Ascending aorta (tissue), 2 donors: ENCODE data around the gene ATP13A3. TPM values are rescaled to one million over a fixed set of nuclear protein-coding genes. Genes with fewer than 3 reads are reported as not detected.
A peak's percentile ranks its signal among the peaks of the same experiment; 100 is the strongest.

ENCODE experiments used
- DNase-seq, 2 donors: peaks; one replicate each; pipeline ENCODE4 v3.0.0-alpha.2; 2019; ENCODE audit warnings: low spot score in 2 of 2
- H3K27ac ChIP-seq, 2 donors: fragments of 200-600 bp; sonication (generic); one replicate each; pipeline ENCODE4 v1.5.1; 2016 to 2017; ENCODE audit warnings: mild to moderate bottlenecking in 1 of 2
- H3K27me3 ChIP-seq: fragments of 200-600 bp; sonication (generic); one replicate; pipeline ENCODE4 v1.5.1; 2017
- H3K36me3 ChIP-seq, 2 donors: fragments of 200-600 bp; sonication (generic); one replicate each; pipeline ENCODE4 v1.5.1; 2016
- H3K4me1 ChIP-seq, 2 donors: fragments of 200-600 bp; sonication (generic); one replicate each; pipeline ENCODE4 v1.5.1; 2016 to 2017; ENCODE audit warnings: mild to moderate bottlenecking in 1 of 2
- H3K4me3 ChIP-seq, 2 donors: fragments of 200-600 bp; sonication (generic); one replicate each; pipeline ENCODE4 v1.5.1; 2016 to 2017; ENCODE audit warnings: mild to moderate bottlenecking in 1 of 2
- H3K9me3 ChIP-seq, 2 donors: fragments of 200-600 bp; sonication (generic); one replicate each; pipeline ENCODE4 v1.5.1; 2016
- intact Hi-C: fragments of 100-400 bp; cut with DNase I; formaldehyde crosslinking; loops from one replicate; pipeline ENCODE4 v1.15.1; 2023
- total RNA-seq: library from RNA; depleted of rRNA; stranded (reverse); fragments of >200 nt; gene quantifications from one replicate; pipeline ENCODE4 v1.1.0, GENCODE V29; 2016
- TF ChIP-seq, protein P1 (sequence below), 3 experiments: fragments of 200-600 bp in 2 of 3; fragments of 450-650 bp in 1 of 3; sonication (generic) in 2 of 3; IDR thresholded peaks; one replicate each; pipeline ENCODE4 v1.5.1; 2016 to 2019; ENCODE audit warnings: antibody characterized with exemption in 3 of 3, mild to moderate bottlenecking in 1 of 3, moderate library complexity in 1 of 3

The ATP13A3 gene
- total RNA-seq, 1 donor from 2014 or later: 53.6 TPM

DNA sequence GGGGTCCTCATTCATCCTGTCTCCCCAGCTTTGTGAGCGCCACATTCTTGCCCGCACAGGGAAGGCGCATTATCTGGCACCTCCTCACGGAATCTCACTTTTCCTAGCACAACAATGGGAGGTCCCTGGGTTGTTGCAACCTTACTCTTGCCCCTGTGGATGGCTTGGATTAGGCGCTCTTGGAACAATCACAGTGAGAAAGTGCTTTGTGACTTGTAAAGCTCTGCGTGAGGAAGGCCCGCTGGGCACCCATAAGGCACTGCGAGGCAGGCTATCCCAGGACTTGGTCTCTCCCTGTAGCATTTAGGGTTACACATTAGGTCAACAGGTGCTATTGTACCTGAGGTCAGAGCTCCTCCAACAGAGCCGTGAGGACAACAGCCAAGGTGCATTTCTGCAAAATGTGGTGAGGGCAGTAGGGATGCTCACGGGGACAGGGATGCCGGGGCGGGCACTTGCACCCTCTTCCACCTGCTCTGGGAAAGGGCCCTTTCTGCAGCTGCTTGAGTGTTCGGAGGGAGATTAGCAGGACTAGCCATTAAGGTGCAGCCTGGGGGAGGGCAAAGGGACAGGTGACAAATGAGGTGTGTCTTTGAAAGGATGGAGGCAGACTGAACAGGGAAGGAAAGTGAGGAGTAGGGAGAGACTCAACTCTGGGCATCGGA lies 103.4 kb downstream of the ATP13A3 start:
- intact Hi-C loops: no loop called here
- no peak overlapping the region for H3K4me3 ChIP-seq
- no peaks in the 10 kb centered on the region for H3K9me3 ChIP-seq
- TF ChIP-seq, protein P1, sequence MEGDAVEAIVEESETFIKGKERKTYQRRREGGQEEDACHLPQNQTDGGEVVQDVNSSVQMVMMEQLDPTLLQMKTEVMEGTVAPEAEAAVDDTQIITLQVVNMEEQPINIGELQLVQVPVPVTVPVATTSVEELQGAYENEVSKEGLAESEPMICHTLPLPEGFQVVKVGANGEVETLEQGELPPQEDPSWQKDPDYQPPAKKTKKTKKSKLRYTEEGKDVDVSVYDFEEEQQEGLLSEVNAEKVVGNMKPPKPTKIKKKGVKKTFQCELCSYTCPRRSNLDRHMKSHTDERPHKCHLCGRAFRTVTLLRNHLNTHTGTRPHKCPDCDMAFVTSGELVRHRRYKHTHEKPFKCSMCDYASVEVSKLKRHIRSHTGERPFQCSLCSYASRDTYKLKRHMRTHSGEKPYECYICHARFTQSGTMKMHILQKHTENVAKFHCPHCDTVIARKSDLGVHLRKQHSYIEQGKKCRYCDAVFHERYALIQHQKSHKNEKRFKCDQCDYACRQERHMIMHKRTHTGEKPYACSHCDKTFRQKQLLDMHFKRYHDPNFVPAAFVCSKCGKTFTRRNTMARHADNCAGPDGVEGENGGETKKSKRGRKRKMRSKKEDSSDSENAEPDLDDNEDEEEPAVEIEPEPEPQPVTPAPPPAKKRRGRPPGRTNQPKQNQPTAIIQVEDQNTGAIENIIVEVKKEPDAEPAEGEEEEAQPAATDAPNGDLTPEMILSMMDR (IDR thresholded peaks at IDR 0.05): no peak
- DNase-seq: peak in 1 of 2 donors; percentile 42
- H3K27ac ChIP-seq: no peak overlapping the region
- no peaks in the 10 kb centered on the region for H3K36me3 ChIP-seq
- no peaks in the 10 kb centered on the region for H3K27me3 ChIP-seq
- no peaks in the 10 kb centered on the region for H3K4me1 ChIP-seq

DNA sequence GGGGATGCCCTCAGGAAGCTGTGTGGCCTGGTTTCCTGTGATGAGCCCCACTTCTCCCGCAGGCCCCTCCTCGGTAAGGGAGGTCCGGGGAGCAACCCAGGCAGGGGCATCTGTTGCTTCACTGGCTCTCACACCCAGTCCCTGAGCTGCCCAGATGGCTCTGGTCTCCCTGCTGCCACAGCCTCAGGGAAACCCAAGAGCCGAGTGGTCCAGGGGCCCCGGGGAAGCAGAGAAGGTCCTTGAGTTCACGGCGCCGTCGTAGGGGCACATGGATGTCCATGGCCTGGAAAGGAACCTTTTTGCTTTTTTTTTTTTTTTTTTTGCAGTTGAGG lies 103.9 kb downstream of the ATP13A3 start:
- Histone ChIP-seq H3K27me3 (no peaks in the 10 kb centered on the region), H3K27ac (no peak overlapping the region), H3K4me1 (no peaks in the 10 kb centered on the region), H3K4me3 (no peak overlapping the region), H3K9me3 (no peaks in the 10 kb centered on the region), H3K36me3 (no peaks in the 10 kb centered on the region)
- TF ChIP-seq, protein P1 (IDR thresholded peaks at IDR 0.05): no peak
- peak in 1 of 2 donors; percentile 40 for DNase-seq
- intact Hi-C loops: no loop called here

DNA sequence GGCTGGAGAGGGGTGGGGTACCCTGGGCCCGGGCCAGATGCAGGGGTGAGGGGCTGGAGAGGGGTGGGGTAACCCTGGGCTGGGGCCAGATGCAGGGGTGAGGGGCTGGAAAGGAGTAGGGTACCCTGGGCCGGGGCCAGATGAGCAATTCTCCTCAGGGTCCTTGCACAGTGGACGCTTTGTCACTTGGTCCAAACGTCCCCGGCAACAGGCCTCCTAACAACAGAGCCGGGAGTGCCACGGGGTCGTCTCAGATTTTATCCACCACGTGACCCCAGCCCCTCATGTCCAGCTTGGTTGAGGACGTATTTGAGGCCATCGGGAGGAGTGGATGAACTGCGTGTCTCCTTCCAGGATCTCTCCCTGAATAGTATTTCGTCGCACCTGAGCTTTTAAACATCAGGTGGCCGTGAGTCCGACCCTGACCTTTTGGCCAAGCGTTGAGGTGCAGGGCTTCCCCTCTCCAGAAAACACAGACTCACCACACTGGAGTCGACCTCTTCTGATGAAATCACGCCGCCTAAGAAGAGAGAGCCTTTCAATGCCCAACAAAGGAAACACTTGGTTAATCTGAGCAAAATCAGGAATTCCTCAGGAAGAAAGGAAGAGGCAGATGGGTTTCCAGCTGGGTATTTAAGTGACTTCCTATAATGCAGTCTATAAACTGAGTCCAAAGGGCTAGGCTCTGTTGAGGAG lies 104.5 kb downstream of the ATP13A3 start:
- peak in 1 of 2 donors; percentile 56 for DNase-seq
- Histone ChIP-seq H3K4me3 (no peak overlapping the region), H3K4me1 (no peaks in the 10 kb centered on the region), H3K27ac (no peak overlapping the region), H3K27me3 (no peaks in the 10 kb centered on the region), H3K36me3 (no peaks in the 10 kb centered on the region), H3K9me3 (no peaks in the 10 kb centered on the region)
- TF ChIP-seq, protein P1 (IDR thresholded peaks at IDR 0.05): no peak
- intact Hi-C loops: no loop called here

DNA sequence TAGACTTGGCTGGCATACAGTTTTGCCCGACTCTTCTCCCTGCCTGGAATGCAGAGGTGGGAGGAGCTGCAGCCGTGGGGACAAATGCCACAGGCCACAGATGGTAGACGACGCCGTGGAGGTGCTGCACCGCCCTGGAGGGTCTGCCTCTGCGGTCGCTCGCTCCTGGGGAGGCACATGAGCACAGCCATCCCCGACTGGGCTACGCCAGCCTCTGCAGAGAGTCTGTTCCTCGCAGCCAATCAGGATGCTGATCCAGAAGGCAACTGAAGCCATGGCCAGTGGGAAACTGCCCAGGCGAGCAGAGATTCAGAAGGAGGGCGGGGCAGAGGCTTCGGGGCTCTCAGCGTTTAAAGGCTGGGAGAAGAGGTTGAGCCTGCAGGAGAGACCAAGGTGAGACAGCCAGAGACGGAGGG lies 105.3 kb downstream of the ATP13A3 start:
- TF ChIP-seq, protein P1 (IDR thresholded peaks at IDR 0.05): no peak
- H3K4me1 ChIP-seq: no peaks in the 10 kb centered on the region
- DNase-seq: peak in 1 of 2 donors; percentile 45
- no peaks in the 10 kb centered on the region for H3K27me3 ChIP-seq
- H3K36me3 ChIP-seq: no peaks in the 10 kb centered on the region
- intact Hi-C loops: no loop called here
- H3K4me3 ChIP-seq: no peak overlapping the region
- no peak overlapping the region for H3K27ac ChIP-seq
- H3K9me3 ChIP-seq: no peaks in the 10 kb centered on the region

DNA sequence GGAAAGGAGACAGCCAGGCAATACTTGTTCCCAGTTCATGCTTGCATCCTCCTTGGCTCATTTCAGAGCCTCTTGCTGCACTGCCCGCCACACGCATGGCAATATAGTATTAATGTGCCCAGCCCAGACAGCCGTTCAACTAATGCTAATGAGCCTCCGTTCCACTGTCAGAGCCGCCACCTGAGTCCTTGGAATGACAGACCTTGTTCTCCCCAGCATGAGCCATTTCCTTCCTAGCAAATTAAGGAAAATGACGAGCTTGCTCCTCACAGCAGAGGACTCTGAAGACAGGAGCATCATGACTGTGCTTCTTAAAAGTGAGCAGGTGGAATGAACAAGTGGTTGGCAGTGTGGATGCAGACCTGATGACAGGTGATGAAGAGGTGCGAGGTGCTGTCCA lies 106.5 kb downstream of the ATP13A3 start:
- Histone ChIP-seq H3K27me3 (no peaks in the 10 kb centered on the region), H3K36me3 (no peaks in the 10 kb centered on the region), H3K4me1 (no peaks in the 10 kb centered on the region), H3K4me3 (no peak overlapping the region), H3K9me3 (no peaks in the 10 kb centered on the region), H3K27ac (no peak overlapping the region)
- TF ChIP-seq, protein P1 (IDR thresholded peaks at IDR 0.05): no peak
- intact Hi-C loops: no loop called here
- DNase-seq: no peak
